ENCODE data around the gene PSMG4.

Gene PSMG4

DNA sequence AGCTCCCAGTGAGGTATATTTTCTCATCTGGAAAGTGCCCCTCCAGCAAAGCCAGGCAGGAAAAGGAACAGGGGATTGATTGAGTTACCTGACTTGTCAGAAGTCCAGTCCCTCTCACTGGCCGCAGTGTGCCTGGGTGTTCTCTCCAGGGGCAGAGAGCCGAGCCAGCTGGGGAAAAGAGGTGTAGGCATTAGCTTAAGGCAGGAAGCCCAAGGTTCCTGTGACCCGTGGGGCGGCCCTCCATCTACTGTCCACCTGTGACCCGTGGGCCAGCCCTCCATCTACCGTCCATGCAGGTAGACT, 2.7 kb downstream of the PSMG4 start:
- H3F3A ChIP-seq (ENCODE audit: insufficient read depth) = no peaks in the 10 kb centered on the region
- no peak overlapping the region for H3K27ac ChIP-seq (ENCODE audit: low read depth, low read length)
- H3K79me2 ChIP-seq (ENCODE audit: insufficient read depth, low read length) = peaks cover 76% of the 10 kb centered on the region
- peak overlapping the region; percentile 57 for H3K4me2 ChIP-seq (ENCODE audit: low read depth, low read length, poor library complexity, severe bottlenecking)
- H2AFZ ChIP-seq (ENCODE audit: low read depth, low read length, severe bottlenecking) = no peak overlapping the region
- peaks cover 4% of the 10 kb centered on the region; the same call in 1 of the 2 replicates for H4K20me1 ChIP-seq (ENCODE audit: low read depth, low read length)
- no peaks in the 10 kb centered on the region for H3K9me3 ChIP-seq (ENCODE audit: insufficient read depth, low read length)
- no peak overlapping the region; the same call in 1 of the 2 replicates for H3K9ac ChIP-seq (ENCODE audit: low read length)
- TF ChIP-seq CTCF (IDR thresholded peaks at IDR 0.05; ENCODE audit: insufficient read depth, low read length, poor library complexity, severe bottlenecking) = no peak
- no peak for TF ChIP-seq EZH2phosphoT487 (conservative IDR thresholded peaks at IDR 0.05; ENCODE audit: low read length)
- no peaks in the 10 kb centered on the region for H3K27me3 ChIP-seq (ENCODE audit: low read length)
- no peak overlapping the region for H3K4me3 ChIP-seq (ENCODE audit: insufficient read depth, low read length, poor library complexity, severe bottlenecking)
- H3K36me3 ChIP-seq (ENCODE audit: low read length) = 0 out of 2 replicates have a peak, but pooled peaks cover 2% of the 10 kb centered on the region
- H3K9me2 ChIP-seq (replicated peaks; ENCODE audit: insufficient read depth, low read length) = no peaks in the 10 kb centered on the region

GRCh38 chr6:3261921-3262320, 3.2 kb downstream of the PSMG4 start:
- no peaks in the 10 kb centered on the region for H3K9me2 ChIP-seq (replicated peaks; ENCODE audit: insufficient read depth, low read length)
- no peak overlapping the region for H3K4me3 ChIP-seq (ENCODE audit: insufficient read depth, low read length, poor library complexity, severe bottlenecking)
- H3K9me3 ChIP-seq (ENCODE audit: insufficient read depth, low read length) = no peaks in the 10 kb centered on the region
- no peak for TF ChIP-seq EZH2phosphoT487 (conservative IDR thresholded peaks at IDR 0.05; ENCODE audit: low read length)
- no peak for TF ChIP-seq CTCF (IDR thresholded peaks at IDR 0.05; ENCODE audit: insufficient read depth, low read length, poor library complexity, severe bottlenecking)
- no peak overlapping the region for H3K4me2 ChIP-seq (ENCODE audit: low read depth, low read length, poor library complexity, severe bottlenecking)
- no peaks in the 10 kb centered on the region for H3K27me3 ChIP-seq (ENCODE audit: low read length)
- no peak overlapping the region for H2AFZ ChIP-seq (ENCODE audit: low read depth, low read length, severe bottlenecking)
- H3K36me3 ChIP-seq (ENCODE audit: low read length) = 0 out of 2 replicates have a peak, but pooled peaks cover 2% of the 10 kb centered on the region
- H3K9ac ChIP-seq (ENCODE audit: low read length) = no peak overlapping the region
- peaks cover 77% of the 10 kb centered on the region for H3K79me2 ChIP-seq (ENCODE audit: insufficient read depth, low read length)
- no peaks in the 10 kb centered on the region for H3F3A ChIP-seq (ENCODE audit: insufficient read depth)
- H4K20me1 ChIP-seq (ENCODE audit: low read depth, low read length) = peaks cover 4% of the 10 kb centered on the region; the same call in 1 of the 2 replicates
- H3K27ac ChIP-seq (ENCODE audit: low read depth, low read length) = no peak overlapping the region

GRCh38 chr6:3263096-3263495, 4.3 kb downstream of the PSMG4 start:
- H3K79me2 ChIP-seq (ENCODE audit: insufficient read depth, low read length) = peaks cover 83% of the 10 kb centered on the region

More at GRCh38 chr6:3263096-3263495, 4.3 kb downstream of the PSMG4 start:
- no peak for TF ChIP-seq CTCF (IDR thresholded peaks at IDR 0.05; ENCODE audit: insufficient read depth, low read length, poor library complexity, severe bottlenecking)
- H3K9me3 ChIP-seq (ENCODE audit: insufficient read depth, low read length) = no peaks in the 10 kb centered on the region
- H3F3A ChIP-seq (ENCODE audit: insufficient read depth) = no peaks in the 10 kb centered on the region
- no peak overlapping the region for H3K9ac ChIP-seq (ENCODE audit: low read length)
- no peak overlapping the region for H3K27ac ChIP-seq (ENCODE audit: low read depth, low read length)
- no peak overlapping the region for H3K4me2 ChIP-seq (ENCODE audit: low read depth, low read length, poor library complexity, severe bottlenecking)
- H3K9me2 ChIP-seq (replicated peaks; ENCODE audit: insufficient read depth, low read length) = no peaks in the 10 kb centered on the region
- H3K27me3 ChIP-seq (ENCODE audit: low read length) = no peaks in the 10 kb centered on the region
- H4K20me1 ChIP-seq (ENCODE audit: low read depth, low read length) = peaks cover 4% of the 10 kb centered on the region; the same call in 1 of the 2 replicates
- 0 out of 2 replicates have a peak, but pooled peaks cover 2% of the 10 kb centered on the region for H3K36me3 ChIP-seq (ENCODE audit: low read length)
- H3K4me3 ChIP-seq (ENCODE audit: insufficient read depth, low read length, poor library complexity, severe bottlenecking) = no peak overlapping the region
- H2AFZ ChIP-seq (ENCODE audit: low read depth, low read length, severe bottlenecking) = no peak overlapping the region
